RPMI7951 (cell line): ENCODE data around the gene ELP1. TPM values are rescaled to one million over a fixed set of nuclear protein-coding genes. Genes with fewer than 3 reads are reported as not detected.
"Not testable (repeated sequence)": the region's sequence is repeated elsewhere in the genome, so short reads cannot be mapped to it uniquely, and the experiment has no call there.

Experiments used
- DNase-seq: peaks from one replicate; pipeline ENCODE4 v3.0.0-alpha.2; 2012; ENCODE audit warnings: low read depth
- total RNA-seq: library from RNA; depleted of rRNA; stranded (reverse); fragments of >200 nt; shearing (Covaris generic); gene quantifications from 2 replicates; pipeline ENCODE4 v1.2.3, GENCODE V29; 2014

ELP1 gene
- total RNA-seq, 1 experiment from 2014 or later, result 29.9 TPM

DNA sequence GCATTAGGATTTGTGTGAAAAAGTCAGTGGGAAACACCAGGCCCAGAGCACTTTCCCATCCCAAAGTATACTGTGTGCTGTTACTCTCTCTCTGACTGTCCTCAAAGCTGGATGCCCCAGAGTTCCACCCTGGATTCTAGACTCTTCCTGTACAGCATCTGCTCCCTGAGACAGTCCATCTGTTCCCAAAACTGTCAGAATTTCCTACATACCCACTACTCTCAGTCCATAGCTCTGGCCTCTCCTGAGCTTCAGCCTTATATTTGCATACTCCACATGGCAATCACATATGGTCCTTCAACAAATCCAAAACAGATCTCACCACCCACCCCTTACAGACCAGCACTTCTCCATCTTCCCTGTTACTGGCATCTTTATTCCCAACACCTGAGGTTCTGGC lies 9.5 kb downstream of the ELP1 start:
- DNase-seq, result no peak

DNA sequence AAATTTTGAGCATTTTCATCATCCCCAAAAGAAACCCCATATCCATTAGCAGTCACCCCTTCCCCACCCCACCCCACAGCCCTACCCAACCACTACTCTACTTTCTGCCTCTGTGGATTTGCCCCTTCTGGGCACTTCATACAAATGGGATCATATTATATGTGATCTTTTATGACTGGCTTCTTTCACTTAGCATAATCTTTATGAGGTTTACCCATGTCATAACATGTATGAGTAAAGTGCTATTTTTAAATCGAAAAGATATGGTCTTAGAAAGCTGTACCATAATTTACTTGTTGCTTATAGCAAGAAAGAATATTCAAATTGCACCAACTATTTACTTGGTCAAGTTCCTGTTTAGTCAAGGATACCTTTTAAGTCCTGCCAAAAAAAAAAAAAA lies 12.7 kb downstream of the ELP1 start:
- DNase-seq, result no peak

DNA sequence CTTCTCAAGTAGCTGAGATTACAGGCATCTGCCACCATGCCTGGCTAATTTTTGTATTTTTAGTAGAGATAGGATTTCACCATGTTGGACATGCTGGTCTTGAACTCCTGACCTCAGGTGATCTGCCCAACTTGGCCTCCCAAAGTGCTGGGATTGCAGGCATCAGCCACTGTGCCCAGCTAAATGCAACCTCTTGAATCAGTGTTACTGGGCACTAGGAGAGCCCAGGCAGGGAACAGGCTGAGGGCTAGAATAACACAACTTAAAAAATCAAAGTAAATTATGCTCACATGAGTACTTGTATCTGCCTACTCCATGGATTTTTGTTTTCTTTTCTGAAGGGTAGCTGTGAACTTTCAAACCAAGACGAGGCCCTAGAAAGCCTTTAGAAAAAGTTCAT lies 13.5 kb downstream of the ELP1 start:
- not testable (repeated sequence) for DNase-seq

DNA sequence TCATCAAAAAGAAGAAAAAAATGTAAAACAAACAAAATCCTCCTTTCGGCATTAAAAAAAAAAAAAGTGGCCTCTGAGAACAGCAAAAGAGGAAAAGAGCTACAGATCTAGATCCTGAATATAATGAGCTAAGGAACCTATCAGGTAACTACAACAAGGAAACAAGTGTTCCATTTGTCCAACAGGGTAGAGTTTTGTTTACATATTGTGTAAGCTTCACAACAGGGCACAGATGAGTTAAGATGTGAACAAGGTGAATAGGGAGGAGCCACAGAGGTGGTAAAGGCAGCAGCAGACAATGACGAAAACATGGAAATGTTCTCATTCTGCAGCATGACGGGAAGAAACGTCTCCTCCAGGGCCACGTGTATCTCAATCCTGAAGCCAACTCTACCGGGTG lies 14.4 kb downstream of the ELP1 start:
- DNase-seq, result no peak

DNA sequence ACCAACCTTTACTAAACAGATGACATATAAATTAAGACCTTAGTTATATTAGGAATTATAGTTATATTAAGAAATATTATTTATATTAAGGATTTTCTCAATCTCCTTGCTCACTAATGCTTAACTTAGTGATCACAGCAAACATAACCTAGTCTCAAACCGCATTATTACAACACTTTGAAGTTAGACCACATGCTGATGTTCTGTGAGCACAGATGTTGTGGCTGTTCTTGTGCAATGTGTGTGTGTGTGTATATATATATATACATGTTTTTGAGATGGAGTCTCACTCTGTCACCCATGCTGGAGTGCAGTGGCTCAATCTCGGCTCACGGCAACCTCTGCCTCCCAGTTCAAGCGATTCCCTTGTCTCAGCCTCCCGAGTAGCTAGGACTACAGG lies 20.5 kb downstream of the ELP1 start:
- DNase-seq, result no peak

DNA sequence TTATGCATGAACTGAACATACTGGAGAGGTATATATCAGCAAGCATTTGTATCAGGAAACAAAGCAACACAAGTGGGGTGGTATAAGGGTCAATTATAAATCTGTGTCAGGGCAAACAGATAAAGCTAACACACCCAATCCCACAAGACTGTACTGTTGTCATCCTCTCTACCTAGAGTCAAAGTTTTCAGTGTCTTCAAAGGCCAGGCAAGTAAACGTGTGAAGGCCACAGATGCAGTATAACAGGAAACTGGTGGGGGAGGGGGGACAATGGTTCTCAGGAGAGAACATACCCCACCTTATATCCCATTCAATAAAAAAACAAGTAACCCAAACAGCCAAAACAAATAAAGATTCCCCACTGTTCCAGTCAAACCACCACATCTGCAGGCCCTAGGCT lies 22.1 kb downstream of the ELP1 start:
- no peak for DNase-seq

DNA sequence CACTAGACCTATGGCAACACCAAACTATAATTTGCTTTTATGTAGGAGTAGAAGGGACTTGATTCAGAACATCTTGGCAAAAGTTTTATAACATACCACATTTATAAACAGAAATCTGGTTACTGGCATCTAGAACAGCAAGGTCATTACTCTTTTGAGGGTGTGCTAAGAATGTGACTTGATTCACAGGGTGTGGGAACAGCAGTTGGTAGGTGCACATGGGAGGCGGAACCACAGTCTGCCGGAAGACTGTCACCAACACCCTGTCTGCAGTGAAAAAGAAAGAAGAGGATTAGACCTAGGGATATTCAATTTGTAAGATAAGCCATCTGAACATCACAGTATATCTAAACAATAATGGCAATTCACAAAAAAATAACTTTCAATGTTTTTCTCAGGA lies 23.0 kb downstream of the ELP1 start:
- no peak for DNase-seq

DNA sequence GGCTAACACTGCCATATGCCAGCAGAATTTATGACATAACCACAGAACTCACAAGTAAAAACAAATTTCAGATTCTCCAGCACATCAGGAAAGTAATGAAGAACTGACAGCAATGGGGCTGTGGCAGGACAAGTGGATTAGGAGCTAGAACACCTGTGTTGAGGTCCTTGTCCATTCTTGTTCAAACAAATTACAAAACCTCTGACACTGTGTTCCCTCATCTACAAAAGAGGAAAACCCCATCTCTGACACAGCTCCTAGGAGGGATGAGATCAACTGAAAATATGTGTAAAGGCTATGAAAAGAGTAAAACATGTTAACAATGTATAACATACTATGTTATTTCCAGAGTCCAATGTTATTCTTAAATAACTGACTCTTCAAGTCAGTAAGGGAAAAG lies 23.5 kb downstream of the ELP1 start:
- no peak for DNase-seq

DNA sequence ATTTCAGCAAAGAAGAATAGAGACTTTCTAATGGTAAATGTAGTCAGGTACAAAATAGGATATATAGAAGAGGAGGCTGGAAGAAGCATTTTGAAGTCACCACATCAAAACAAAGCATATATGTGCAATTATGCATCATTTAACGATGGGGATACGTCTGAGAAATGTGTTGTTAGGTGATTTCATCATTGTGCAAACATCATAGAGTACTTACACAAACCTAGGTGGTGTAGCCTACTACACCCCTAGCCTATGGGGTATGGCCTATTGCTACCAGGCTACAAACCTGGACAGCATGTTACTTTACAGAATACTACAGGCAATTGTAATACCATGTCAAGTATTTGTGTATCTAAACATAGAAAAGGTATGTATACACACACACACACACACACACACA lies 28.4 kb downstream of the ELP1 start:
- DNase-seq, result no peak

DNA sequence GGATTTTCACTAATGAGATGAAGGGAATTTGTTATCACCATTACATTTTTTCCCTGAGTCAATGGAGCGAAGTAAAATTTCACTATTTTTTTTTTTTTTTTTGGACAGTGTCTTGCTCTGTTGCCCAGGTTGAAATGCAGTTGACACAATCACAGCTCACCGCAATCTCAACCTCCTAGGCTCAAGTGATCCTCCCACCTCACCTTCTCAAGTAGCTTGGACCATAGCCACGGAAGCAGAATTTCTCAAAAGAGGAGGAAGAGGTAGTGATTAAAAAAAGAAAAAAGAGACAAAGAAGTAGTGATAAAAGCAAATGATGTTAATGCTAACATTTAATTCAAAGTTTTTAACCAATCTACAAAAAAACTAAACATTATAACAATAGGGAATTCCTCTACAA lies 29.8 kb downstream of the ELP1 start:
- no peak for DNase-seq

DNA sequence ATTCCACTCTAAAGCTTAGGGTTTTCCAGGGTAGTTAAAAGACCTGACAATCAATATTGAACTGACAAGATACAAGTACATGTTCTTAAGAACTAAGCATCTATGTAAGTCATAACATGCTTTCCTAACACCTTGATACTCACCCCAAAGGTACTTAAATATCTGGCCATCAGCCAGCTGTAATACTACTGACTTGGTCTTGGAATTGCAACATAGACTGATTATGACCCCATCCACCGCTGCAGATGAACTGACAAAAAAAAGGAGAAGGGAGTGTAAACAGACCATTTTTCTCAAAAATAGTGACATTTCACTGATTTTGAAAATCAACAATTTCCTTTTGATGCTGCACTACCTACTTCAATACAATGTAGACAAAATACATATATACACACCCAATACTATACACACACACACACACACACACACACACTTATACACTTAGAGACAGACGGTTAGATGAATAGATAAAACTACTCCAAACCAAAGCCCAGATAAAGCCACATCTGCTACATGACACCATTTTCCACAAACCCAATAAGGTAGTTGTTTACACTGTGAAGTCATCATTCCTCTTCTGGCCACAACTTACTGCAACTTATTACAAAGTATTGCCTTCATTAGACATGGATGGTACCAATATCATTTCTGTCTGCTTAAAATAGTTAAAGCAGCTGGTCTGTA lies 30.4 kb downstream of the ELP1 start:
- DNase-seq, result no peak

DNA sequence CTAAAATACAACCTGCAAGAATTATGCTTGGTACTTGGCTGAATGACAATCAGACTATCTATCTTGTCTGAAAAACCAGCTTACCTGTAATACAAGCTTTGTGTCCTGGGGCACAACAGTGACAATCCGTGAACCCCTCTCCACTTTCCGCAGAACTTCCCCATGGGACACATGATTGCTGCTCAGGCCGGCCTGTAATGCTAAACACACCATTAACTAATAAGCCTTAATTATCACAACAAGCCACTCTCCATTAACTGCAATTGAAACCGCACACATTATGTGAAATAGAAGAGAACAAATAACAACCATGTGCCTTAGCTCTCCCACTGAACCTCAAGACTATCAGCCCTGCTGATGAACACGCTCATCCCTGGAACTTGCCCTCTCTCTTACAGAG lies 33.7 kb downstream of the ELP1 start:
- DNase-seq, result no peak

DNA sequence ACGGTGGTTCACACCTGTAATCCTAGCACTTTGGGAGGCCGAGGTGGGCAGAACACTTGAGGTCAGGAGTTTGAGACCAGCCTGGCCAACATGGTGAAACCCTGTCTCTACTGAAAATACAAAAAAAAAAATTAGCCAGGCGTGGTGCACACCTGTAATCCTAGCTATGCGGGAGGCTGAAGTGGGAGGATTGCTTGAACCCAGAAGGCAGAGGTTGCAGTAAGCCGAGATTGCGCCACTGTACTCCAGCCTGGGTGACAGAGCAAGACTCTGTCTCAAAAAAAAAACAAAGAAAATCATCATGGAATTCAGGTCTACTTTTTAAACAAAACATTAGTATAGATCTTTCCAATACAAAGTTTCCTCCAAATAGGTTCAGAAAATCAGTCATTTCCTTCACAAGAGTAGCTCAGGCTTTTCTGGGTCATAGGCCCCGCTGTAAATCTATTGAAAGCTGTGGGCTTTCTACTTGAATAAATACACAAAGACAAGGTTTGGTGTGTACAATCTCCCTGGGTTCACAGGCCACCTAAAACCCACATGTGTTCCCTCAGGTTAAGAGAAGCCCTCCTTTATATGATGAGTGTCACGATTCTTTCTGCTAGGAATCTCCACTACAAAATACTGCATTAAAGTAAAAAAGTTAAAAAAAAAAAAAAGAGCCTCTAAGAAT lies 34.8 kb downstream of the ELP1 start:
- not testable (repeated sequence) for DNase-seq

DNA sequence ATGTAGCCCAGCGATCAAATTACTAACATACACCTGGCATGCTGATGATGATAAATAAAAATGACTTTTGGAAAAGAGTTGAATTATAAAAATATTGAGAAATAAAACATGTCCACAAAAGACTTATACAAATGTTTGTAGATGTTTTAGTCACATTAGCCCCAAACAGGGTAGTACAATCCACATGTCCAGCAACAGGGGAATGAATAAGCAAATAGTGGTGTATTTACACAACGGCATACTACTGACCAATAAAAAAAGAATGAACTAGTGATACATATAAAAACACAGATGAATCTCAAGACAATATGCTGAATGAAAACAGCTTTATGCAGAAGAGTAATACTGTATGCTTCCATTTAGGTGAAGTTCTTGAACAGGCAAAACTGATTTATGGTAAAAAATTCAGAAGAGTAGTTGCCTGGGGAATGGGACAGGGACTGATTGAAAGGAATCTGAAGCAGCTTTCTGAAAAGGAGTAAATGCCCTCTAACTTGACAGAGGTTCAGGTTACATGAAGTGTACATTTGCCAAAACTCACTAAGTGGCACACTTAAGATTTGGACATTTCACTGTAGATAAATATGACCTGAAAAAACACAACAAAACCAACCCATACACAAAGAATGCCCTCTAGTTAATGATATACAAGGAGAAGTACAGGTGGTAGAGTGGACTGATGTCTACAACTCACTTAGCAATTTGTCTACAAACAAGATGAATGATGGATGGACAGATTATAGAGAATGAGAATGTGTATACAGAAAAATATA lies 36.4 kb downstream of the ELP1 start:
- no peak for DNase-seq

DNA sequence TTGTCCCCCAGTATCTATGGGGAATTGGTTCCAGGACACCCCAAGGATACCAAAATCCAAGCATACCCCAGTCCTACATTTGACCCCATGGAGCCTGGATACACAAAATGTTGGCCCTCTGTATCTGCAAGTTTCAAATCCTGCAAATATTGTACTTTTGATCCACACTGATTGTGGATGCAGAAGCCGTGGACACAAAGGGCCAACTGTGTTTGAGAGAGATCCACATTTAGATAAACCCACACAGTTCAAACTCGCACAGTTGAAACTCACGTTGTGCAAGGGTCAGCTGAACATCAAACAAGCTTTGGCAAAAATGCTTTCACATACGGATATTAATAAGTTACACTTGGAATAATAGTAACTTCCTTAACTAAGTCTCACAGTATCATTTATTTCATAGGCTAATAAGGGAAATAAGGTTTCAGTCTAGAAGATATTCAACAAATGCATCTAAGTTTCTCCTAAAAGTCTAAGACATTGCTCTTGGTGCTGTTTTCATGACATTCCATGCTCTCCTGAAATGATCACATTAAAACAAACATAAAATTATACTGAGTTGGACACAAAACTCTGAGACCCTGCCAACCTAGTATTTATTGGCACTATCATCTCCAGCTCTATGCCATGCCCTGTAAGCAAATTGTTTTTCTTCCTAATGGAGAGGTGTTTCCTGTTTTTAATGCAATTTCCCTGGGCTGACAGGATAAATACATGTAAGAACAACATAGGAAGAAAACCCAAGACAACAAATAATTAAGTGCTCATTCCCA lies 39.5 kb downstream of the ELP1 start:
- DNase-seq, result no peak

DNA sequence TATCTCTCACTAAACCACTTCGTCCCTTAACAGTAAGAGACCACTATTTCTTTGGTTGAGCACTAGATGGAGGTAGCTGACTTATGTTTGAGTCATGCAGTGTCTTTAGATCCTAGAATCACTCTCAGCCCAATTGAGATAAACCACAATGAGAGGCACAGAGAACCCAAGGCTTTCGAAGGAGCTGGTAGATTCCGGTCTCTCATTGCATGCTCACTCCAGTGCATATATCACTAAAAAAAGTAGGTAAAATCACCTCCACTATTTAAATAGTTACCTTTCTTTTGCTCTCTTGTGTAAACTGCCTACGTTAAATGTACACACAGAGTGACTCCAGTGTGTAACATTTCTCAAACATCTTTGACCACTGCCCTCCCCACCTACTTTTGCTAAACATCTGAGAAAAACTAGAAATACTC lies 44.3 kb downstream of the ELP1 start:
- DNase-seq, result peak; percentile 50

DNA sequence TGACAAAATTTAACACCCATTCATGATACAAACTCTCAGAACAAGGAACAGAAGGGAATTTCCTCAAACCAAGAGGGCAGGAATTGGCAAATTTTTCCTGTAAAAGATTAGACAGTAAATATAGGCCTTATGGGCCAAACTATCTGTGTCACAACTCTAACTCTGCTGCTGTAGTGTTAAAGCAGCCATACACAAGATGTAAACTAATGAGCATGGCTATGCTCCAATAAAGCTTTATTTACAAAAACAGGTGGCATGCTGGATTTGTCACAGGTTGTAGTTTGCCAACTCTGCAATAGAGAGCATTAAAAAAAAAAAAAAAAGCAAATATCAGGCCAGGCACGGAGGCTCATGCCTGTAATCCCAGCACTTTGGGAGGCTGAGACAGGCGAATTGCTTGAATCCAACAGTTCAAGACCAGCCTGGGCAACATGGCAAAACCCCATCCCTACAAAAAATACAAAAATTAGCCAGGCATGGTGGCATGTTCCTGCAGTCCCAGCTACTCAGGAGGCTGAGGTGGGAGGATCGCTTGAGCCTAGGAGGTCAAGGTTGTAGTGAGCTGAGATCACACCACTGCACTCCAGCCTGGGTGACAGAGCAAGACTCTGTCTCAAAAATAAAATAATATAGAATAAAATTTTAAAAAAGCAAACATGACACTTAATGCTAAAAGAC lies 47.2 kb downstream of the ELP1 start:
- DNase-seq, result not testable (repeated sequence)

DNA sequence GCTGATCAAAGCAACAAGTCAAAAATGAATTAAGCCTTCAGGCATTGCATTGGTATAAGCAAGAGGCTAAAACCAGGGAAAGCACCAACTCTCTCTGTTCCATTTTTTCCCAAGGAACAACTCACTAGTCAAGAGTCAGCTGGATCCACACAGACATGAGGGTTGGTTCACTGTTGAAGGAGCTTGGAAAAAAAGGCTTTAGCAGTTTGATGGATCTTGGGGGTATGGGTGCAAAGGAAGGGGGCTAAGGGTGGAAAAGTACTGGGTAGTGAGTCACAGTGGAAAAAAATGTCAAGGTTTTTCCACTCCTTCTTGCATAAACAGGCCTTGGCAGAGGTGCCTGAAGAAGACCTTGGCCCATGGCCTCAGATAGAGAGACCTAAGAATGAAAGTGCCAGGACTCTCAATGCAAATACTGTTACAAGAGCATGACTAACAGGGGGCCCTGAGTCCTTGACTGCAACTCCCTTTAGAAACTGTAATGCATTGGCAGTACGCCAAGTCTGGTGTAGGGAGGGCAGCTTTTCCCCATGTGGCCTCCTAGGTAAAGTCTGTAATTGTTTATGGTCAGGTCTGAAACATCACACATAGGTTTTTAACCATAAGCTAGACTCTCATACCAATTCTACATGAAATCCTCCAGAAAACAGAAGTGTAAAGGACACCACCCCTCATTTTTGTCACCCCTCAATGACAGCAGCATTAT lies 48.1 kb downstream of the ELP1 start:
- peak; percentile 89 for DNase-seq

DNA sequence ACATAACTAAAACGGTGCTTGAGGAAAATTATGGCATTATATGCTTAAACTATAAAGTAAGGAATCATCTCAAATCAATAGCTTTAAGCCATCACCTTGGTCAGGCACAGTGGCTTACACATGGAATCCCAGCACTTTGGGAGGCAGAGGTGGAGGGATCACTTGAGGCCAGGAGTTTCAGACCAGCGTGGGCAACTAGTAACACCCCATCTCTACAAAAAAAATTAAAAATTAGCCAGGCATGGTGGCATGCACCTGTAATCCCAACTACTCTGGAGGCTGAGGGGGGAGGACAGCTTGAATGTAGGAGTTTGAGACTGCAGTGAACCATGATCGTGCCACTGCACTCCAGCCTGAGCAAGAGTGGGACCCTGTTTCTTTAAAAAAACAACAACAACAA lies 49.2 kb downstream of the ELP1 start:
- no peak for DNase-seq

DNA sequence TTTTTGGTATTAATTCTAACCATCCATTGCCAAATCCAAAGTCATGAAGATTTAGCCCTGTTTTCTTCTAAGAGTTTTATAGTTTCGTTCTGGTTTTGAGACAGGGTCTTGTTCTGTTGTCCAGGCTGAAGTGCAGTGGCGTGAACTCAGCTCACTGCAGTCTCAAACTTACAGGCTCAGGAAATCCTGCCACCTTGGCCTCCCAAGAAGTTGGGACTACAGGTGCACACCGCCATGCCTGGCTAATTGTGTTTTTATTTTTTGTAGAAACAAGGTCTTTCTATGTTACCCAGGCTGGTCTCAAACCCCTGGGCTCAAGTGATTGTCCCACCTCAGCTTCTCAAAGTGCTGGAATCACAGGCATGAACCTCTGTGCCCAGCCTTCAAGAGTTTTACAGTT lies 50.8 kb downstream of the ELP1 start:
- no peak for DNase-seq
